ENCODE results near the gene DNAJC2. TPM values are rescaled to one million over a fixed set of nuclear protein-coding genes. Genes with fewer than 3 reads are reported as not detected.

DNAJC2 gene
- total RNA-seq, 2 donors from 2014 or later = 40.8 to 43.0 TPM

DNA sequence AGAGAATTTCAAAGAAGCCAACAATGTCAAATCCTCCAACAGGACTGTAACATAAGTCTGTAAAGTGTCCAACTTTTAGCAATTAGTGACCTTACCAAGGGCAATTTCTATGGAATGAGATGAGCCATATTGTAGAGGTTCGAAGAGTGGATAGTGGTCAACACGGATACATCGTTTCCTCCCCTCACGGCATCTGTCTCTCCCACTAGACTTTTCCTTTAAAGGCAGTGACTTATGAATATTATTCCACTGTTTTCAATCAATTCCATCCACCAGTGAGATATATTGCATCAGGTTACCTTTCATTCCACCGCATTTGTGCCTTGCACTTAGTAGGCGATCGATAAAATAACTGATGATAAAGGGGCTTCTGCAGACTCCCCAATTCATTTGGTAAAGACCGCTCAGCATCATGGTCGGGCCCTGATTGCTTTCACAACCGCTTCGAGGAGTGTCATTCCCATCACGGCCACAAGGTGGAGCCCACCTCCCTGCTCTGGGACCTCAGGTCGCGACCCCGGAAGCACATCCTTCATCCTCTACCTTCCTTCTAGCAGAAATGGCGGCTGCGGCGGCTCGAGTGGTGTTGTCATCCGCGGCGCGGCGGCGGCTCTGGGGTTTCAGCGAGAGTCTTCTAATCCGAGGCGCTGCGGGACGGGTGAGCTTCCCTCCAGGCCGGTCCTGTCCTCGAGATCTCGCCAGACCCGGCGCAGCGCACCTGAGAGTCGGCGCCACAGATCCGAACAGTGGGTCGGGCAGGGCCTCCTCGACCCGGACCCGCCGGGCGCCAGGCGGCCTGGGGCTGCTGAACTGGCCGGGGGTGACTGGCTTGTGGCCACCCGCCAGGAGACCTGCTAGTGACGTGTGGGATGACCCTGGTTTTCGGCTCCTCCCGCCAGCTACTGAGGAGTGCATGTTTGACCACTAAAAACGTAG, 47.4 kb downstream of the DNAJC2 start, which contains the start of gene PMPCB:
TSS of gene PMPCB (plus strand) at position 535 of the 936 bp plus-strand sequence. CDS start at position 560, 25 bp downstream.
- peaks cover 27% of the 10 kb centered on the region for H3K36me3 Mint-ChIP-seq (ENCODE audit: low read depth)
- TF ChIP-seq, protein P1, sequence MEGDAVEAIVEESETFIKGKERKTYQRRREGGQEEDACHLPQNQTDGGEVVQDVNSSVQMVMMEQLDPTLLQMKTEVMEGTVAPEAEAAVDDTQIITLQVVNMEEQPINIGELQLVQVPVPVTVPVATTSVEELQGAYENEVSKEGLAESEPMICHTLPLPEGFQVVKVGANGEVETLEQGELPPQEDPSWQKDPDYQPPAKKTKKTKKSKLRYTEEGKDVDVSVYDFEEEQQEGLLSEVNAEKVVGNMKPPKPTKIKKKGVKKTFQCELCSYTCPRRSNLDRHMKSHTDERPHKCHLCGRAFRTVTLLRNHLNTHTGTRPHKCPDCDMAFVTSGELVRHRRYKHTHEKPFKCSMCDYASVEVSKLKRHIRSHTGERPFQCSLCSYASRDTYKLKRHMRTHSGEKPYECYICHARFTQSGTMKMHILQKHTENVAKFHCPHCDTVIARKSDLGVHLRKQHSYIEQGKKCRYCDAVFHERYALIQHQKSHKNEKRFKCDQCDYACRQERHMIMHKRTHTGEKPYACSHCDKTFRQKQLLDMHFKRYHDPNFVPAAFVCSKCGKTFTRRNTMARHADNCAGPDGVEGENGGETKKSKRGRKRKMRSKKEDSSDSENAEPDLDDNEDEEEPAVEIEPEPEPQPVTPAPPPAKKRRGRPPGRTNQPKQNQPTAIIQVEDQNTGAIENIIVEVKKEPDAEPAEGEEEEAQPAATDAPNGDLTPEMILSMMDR (conservative IDR thresholded peaks at IDR 0.05) = peak; percentile 94
- H3K27ac Mint-ChIP-seq = peak within 1 kb of the TSS; percentile 89
- Histone ChIP-seq H3K27ac (ENCODE audit: low read depth, low read length) (peak within 1 kb of the TSS; percentile 79), H3K4me3 (ENCODE audit: low read length) (peak within 1 kb of the TSS; percentile 95), H3K9ac (ENCODE audit: extremely low read depth, low read length, poor library complexity, severe bottlenecking) (peak within 1 kb of the TSS; percentile 87), H3K36me3 (ENCODE audit: control insufficient read depth, insufficient read depth, low read length) (peaks cover 32% of the 10 kb centered on the region), H3K27me3 (ENCODE audit: control insufficient read depth, insufficient read depth, low read length, poor library complexity, severe bottlenecking) (peaks cover 6% of the 10 kb centered on the region), H3K4me1 (ENCODE audit: control insufficient read depth, insufficient read depth, low read length) (peaks cover 7% of the 10 kb centered on the region), H3K9me3 (ENCODE audit: control insufficient read depth, low read length) (no peaks in the 10 kb centered on the region)
- H3K27me3 Mint-ChIP-seq (ENCODE audit: insufficient read depth) = peaks cover 12% of the 10 kb centered on the region
- 6 to 12% methylated on average over 21 to 52 of the region's 52 CpGs for WGBS, 2 experiments (ENCODE audit: insufficient coverage in 1 of 2, insufficient read length in 1 of 2)
- DNase-seq = peak; percentile 98
- H3K9me3 Mint-ChIP-seq = no peaks in the 10 kb centered on the region
- peaks cover 12% of the 10 kb centered on the region for H3K4me1 Mint-ChIP-seq
- H3K4me3 Mint-ChIP-seq = peak within 1 kb of the TSS; percentile 76

DNA sequence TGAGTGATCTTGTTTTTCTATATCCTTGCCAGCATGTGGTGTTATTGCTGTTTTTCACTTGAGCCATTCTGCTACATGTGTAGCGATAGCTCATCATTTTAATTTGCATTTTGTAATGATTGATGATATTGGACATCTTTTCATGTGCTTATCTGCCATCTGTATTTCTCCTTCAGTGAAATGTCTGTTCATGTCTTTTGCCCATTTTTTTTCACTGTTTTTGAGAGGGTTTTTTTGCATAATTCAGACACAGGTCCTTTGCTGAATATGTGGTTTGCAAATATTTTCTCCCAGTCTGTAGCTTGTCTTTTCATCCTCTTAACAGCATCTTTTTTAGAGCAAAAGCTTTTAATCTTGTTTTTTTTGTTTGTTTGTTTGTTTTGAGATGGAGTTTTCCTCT, 51.0 kb downstream of the DNAJC2 start:
- H3K9me3 ChIP-seq (ENCODE audit: control insufficient read depth, low read length) = no peaks in the 10 kb centered on the region
- no peak overlapping the region for H3K4me3 ChIP-seq (ENCODE audit: low read length)
- H3K27me3 Mint-ChIP-seq (ENCODE audit: insufficient read depth) = peaks cover 19% of the 10 kb centered on the region
- no peak overlapping the region for H3K4me3 Mint-ChIP-seq
- H3K36me3 Mint-ChIP-seq (ENCODE audit: low read depth) = no peaks in the 10 kb centered on the region
- H3K36me3 ChIP-seq (ENCODE audit: control insufficient read depth, insufficient read depth, low read length) = no peaks in the 10 kb centered on the region
- DNase-seq = no peak
- peaks cover 21% of the 10 kb centered on the region for H3K4me1 Mint-ChIP-seq
- no peak overlapping the region for H3K27ac Mint-ChIP-seq
- H3K9ac ChIP-seq (ENCODE audit: extremely low read depth, low read length, poor library complexity, severe bottlenecking) = no peak overlapping the region
- 95 to 100% methylated on average over 1 of the region's 1 CpG for WGBS, 2 experiments (ENCODE audit: insufficient coverage in 1 of 2, insufficient read length in 1 of 2)
- H3K4me1 ChIP-seq (ENCODE audit: control insufficient read depth, insufficient read depth, low read length) = peaks cover 2% of the 10 kb centered on the region
- H3K9me3 Mint-ChIP-seq = no peaks in the 10 kb centered on the region
- no peak overlapping the region for H3K27ac ChIP-seq (ENCODE audit: low read depth, low read length)
- TF ChIP-seq, protein P1 (conservative IDR thresholded peaks at IDR 0.05) = no peak
- H3K27me3 ChIP-seq (ENCODE audit: control insufficient read depth, insufficient read depth, low read length, poor library complexity, severe bottlenecking) = peaks cover 16% of the 10 kb centered on the region

DNA sequence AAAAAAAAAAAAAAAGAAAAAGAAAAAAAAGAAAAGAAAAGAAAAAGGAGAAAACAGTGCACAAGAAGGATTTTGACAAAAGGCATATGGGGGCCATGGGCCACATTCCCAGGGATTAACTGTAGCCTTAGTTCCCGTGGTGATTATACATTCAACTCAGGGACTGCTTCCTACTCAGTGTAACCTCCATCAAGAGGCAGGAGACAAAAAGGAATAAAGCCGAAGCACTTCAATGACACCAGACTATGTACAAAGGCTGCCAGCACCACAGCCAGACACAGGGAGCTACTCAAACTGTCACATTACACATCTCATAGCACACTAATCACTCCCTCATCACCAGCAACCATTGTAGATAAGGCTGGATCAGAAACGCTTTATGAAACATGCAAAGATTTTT, 52.4 kb downstream of the DNAJC2 start:
- no peak overlapping the region for H3K27ac Mint-ChIP-seq
- H3K36me3 Mint-ChIP-seq (ENCODE audit: low read depth) = no peaks in the 10 kb centered on the region
- H3K4me1 ChIP-seq (ENCODE audit: control insufficient read depth, insufficient read depth, low read length) = no peaks in the 10 kb centered on the region
- H3K36me3 ChIP-seq (ENCODE audit: control insufficient read depth, insufficient read depth, low read length) = no peaks in the 10 kb centered on the region
- H3K4me3 ChIP-seq (ENCODE audit: low read length) = no peak overlapping the region
- H3K4me3 Mint-ChIP-seq = no peak overlapping the region
- TF ChIP-seq, protein P1 (conservative IDR thresholded peaks at IDR 0.05) = no peak
- no peak for DNase-seq
- H3K4me1 Mint-ChIP-seq = peaks cover 13% of the 10 kb centered on the region
- H3K9ac ChIP-seq (ENCODE audit: extremely low read depth, low read length, poor library complexity, severe bottlenecking) = no peak overlapping the region
- 83 to 100% methylated on average over 1 to 3 of the region's 3 CpGs for WGBS, 2 experiments (ENCODE audit: insufficient coverage in 1 of 2, insufficient read length in 1 of 2)
- peaks cover 16% of the 10 kb centered on the region for H3K27me3 ChIP-seq (ENCODE audit: control insufficient read depth, insufficient read depth, low read length, poor library complexity, severe bottlenecking)
- H3K9me3 ChIP-seq (ENCODE audit: control insufficient read depth, low read length) = no peaks in the 10 kb centered on the region
- no peaks in the 10 kb centered on the region for H3K9me3 Mint-ChIP-seq
- H3K27me3 Mint-ChIP-seq (ENCODE audit: insufficient read depth) = peaks cover 19% of the 10 kb centered on the region
- no peak overlapping the region for H3K27ac ChIP-seq (ENCODE audit: low read depth, low read length)
